GM23338 (cell line): ENCODE results near the gene MYOCOS.

ENCODE experiments used
- CREB1 ChIP-seq: fragments of 250-450 bp; sonication (Bioruptor Pico); IDR thresholded peaks from 2 replicates; pipeline ENCODE4 v1.5.0; 2020; ENCODE audit warnings: low read depth, mild to moderate bottlenecking, moderate library complexity
- CTCF ChIP-seq, 2 experiments: fragments of 200-600 bp in 1 of 2; sonication (generic) in 1 of 2; conservative IDR thresholded peaks; 2 replicates each; pipeline versions ENCODE4 v1.5.1 to v1.6.1; 2016 to 2017; ENCODE audit warnings: antibody characterized with exemption in 2 of 2, low read depth in 2 of 2, mild to moderate bottlenecking in 2 of 2, moderate library complexity in 1 of 2
- EZH2 ChIP-seq: fragments of 200-600 bp; sonication (generic); IDR thresholded peaks from one replicate; pipeline ENCODE4 v1.8.0; 2017; ENCODE audit warnings: antibody characterized with exemption, mild to moderate bottlenecking, low read depth; ENCODE audit not compliant: unreplicated experiment
- EZH2phosphoT487 ChIP-seq: fragments of 200-600 bp; sonication (generic); IDR thresholded peaks from one replicate; pipeline ENCODE4 v1.8.1; 2018; ENCODE audit warnings: antibody characterized with exemption; ENCODE audit not compliant: unreplicated experiment
- NANOG ChIP-seq: IDR thresholded peaks from 2 replicates; pipeline ENCODE4 v1.6.1; 2016; ENCODE audit warnings: antibody characterized with exemption, borderline replicate concordance
- POLR2AphosphoS5 ChIP-seq: IDR thresholded peaks from 2 replicates; pipeline ENCODE4 v1.6.1; 2016; ENCODE audit warnings: antibody characterized with exemption, low read depth
- REST ChIP-seq: IDR thresholded peaks from one replicate; pipeline ENCODE4 v1.6.1; 2018; ENCODE audit warnings: antibody characterized with exemption; ENCODE audit not compliant: unreplicated experiment
- ZNF114 ChIP-seq: fragments of 250-450 bp; sonication (Bioruptor Pico); IDR thresholded peaks from 2 replicates; pipeline ENCODE4 v1.5.0; 2020; ENCODE audit warnings: mild to moderate bottlenecking, moderate library complexity

- no peak for TF ChIP-seq CTCF (conservative IDR thresholded peaks at IDR 0.05; ENCODE audit: low read depth in 2 of 2)
- no peak for TF ChIP-seq POLR2AphosphoS5
- TF ChIP-seq REST, result no peak
- no peak for TF ChIP-seq EZH2
- TF ChIP-seq ZNF114 (CRISPR knock-in tag), result no peak
- TF ChIP-seq EZH2phosphoT487, result no peak
- no peak for TF ChIP-seq CREB1 (CRISPR knock-in tag)
- no peak for TF ChIP-seq NANOG
These were observed 45.9 kb upstream of the MYOCOS start for GRCh38 chr1:171576144-171576543.
